ENCODE data around the gene MXD4. TPM values are rescaled to one million over a fixed set of nuclear protein-coding genes. Genes with fewer than 3 reads are reported as not detected.
A peak's percentile ranks its signal among the peaks of the same experiment; 100 is the strongest.

The MXD4 gene
- total and polyA plus RNA-seq, 9 of the 15 experiments (the other 6 are each of a cell fraction or from before 2014, with no cell fraction given): 0.06 to 13.5 (median 5.9) TPM

DNA sequence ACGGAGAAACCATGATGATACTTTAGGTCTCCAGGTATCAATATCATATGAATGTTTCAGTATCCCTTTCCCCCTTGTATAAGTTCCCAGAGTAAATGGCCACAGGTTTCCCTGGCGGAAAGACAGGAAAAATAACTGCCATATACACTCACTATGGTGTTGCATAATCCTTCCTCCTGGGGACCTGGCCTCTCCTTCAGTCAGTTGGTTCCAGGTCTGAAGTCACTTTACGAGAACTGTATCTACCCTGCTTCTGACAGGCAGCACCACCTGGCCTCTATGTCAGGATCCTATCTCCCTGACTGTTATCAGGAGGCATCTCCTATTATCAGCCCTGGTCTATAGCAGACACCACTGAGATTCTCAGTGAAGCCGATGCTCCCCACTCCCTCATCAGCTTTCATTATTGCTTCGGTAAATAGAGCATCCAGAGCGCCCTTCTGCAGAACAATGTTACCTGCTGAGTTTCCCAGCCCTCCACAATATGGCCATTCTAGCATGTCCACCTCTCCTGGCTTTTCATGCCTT is 42.6 kb downstream of the MXD4 start:
- no peak overlapping the region for H3K4me3 ChIP-seq
- peaks cover 7% of the 10 kb centered on the region; the same call in 1 of the 2 replicates for H4K20me1 ChIP-seq (replicated peaks; ENCODE audit: control insufficient read depth, insufficient read depth, low read length)
- no peak overlapping the region for H3K9ac ChIP-seq (ENCODE audit: insufficient read depth in 1 of 2, low read depth in 2 of 2, low read length in 2 of 2)
- H3K4me2 ChIP-seq (ENCODE audit: insufficient read depth, low read length): no peak overlapping the region
- no peaks in the 10 kb centered on the region for H3K9me1 ChIP-seq (ENCODE audit: control insufficient read depth, insufficient read depth, low read length)
- intact Hi-C loops (cut with micrococcal nuclease): no loop called here
- CTCF ChIA-PET (ENCODE audit: low intra/inter-chr PET ratio): interaction anchor here (0.5 to 2.8 kb wide), 4 partner anchors 199 to 249 kb away, joined by 3 to 25 read pairs (median 11); partner anchors contain the start of gene RNF4
- ATAC-seq: no peak
- no peaks in the 10 kb centered on the region for H3K9me3 ChIP-seq (replicated peaks; ENCODE audit: control insufficient read depth, insufficient read depth, low read depth, low read length)
- H3K4me1 ChIP-seq (replicated peaks in 1 of 2; ENCODE audit: control insufficient read depth in 2 of 2, insufficient read depth in 2 of 2, low read length in 2 of 2): no peaks in the 10 kb centered on the region; a peak in 1 of 5 replicates
- DNase-seq (ENCODE audit: extremely low read depth in 1 of 4, low spot score in 3 of 4): no peak
- BruUV-seq (replicated peaks): no TSS peak
- WGBS (ENCODE audit: insufficient coverage, low coverage, missing lambda C conversion rate): 67% methylated on average over 6 of the region's 6 CpGs
- POLR2A ChIA-PET: interaction anchor here (0.8 to 1.5 kb wide), 2 partner anchors 23 to 250 kb away, joined by 3 to 5 read pairs; partner anchors contain the start of genes HAUS3, POLN and RNF4
- no peaks in the 10 kb centered on the region for H3K79me2 ChIP-seq (ENCODE audit: control insufficient read depth, insufficient read depth, low read length)
- TF ChIP-seq YBX1 (IDR thresholded peaks at IDR 0.05) (no peak), CEBPB (tag; IDR thresholded peaks at IDR 0.05) (peak; percentile 53), TCF7L2 (IDR thresholded peaks at IDR 0.05; ENCODE audit: low read depth, low read length) (no peak)
- TF ChIP-seq, protein P1, sequence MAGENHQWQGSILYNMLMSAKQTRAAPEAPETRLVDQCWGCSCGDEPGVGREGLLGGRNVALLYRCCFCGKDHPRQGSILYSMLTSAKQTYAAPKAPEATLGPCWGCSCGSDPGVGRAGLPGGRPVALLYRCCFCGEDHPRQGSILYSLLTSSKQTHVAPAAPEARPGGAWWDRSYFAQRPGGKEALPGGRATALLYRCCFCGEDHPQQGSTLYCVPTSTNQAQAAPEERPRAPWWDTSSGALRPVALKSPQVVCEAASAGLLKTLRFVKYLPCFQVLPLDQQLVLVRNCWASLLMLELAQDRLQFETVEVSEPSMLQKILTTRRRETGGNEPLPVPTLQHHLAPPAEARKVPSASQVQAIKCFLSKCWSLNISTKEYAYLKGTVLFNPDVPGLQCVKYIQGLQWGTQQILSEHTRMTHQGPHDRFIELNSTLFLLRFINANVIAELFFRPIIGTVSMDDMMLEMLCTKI (IDR thresholded peaks at IDR 0.05; ENCODE audit: partially characterized antibody): no peak
- FAIRE-seq: no peak
- no peak overlapping the region for H2AFZ ChIP-seq (ENCODE audit: low read depth, low read length)
- in situ Hi-C loops (cut with MboI): no loop called here
- no peak overlapping the region for H3K27ac ChIP-seq (ENCODE audit: extremely low read depth, low read depth, low read length)
- H3K27me3 ChIP-seq (ENCODE audit: control insufficient read depth in 2 of 2, insufficient read depth in 2 of 2, low read length in 2 of 2): peaks cover 0 to 9% of the 10 kb centered on the region in 2 experiments; a peak in 3 of 5 replicates
- peaks cover 10% of the 10 kb centered on the region; the same call in 1 of the 3 replicates for H3K36me3 ChIP-seq (ENCODE audit: control insufficient read depth, insufficient read depth, low read length)

Data from K562 (cell line).